ENCODE data around the gene LIPT2. TPM values are rescaled to one million over a fixed set of nuclear protein-coding genes. Genes with fewer than 3 reads are reported as not detected.

Gene LIPT2
- total and polyA plus RNA-seq, 2 of the 4 experiments (the other 2 are of a cell fraction): 1.7 to 2.9 TPM

GRCh38 chr11:74534216-74534945, 40.9 kb upstream of the LIPT2 start:
- no peak overlapping the region for H3K14ac ChIP-seq (replicated peaks; ENCODE audit: low read depth, low read length)
- H3K18ac ChIP-seq (ENCODE audit: low read depth, low read length): no peak overlapping the region
- H2BK15ac ChIP-seq (ENCODE audit: low read depth, low read length): no peak overlapping the region
- TF ChIP-seq MAFK (IDR thresholded peaks at IDR 0.05; ENCODE audit: low read depth, low read length): no peak
- TF ChIP-seq NFE2L2 (IDR thresholded peaks at IDR 0.05; ENCODE audit: low read depth, low read length): no peak
- TF ChIP-seq MAZ (IDR thresholded peaks at IDR 0.05; ENCODE audit: borderline replicate concordance, low read depth, low read length): no peak
- no peak for TF ChIP-seq FOS (IDR thresholded peaks at IDR 0.05; ENCODE audit: low read depth, low read length)
- TF ChIP-seq RFX5 (IDR thresholded peaks at IDR 0.05; ENCODE audit: low read depth, low read length): no peak
- TF ChIP-seq ELK1 (IDR thresholded peaks at IDR 0.05; ENCODE audit: borderline replicate concordance, low read depth, low read length): no peak
- no peak for TF ChIP-seq CEBPB (IDR thresholded peaks at IDR 0.05; ENCODE audit: low read depth, low read length)
- no peak for TF ChIP-seq RCOR1 (IDR thresholded peaks at IDR 0.05; ENCODE audit: insufficient replicate concordance, low read length)
- TF ChIP-seq CTCF (conservative IDR thresholded peaks at IDR 0.05; ENCODE audit: low read depth, low read length): no peak
- no peak for TF ChIP-seq BHLHE40 (IDR thresholded peaks at IDR 0.05; ENCODE audit: low read depth, low read length)
- TF ChIP-seq RAD21 (IDR thresholded peaks at IDR 0.05; ENCODE audit: low read length): no peak
- TF ChIP-seq CHD1 (IDR thresholded peaks at IDR 0.05; ENCODE audit: low read depth, low read length): no peak
- no peak for TF ChIP-seq POLR2A (IDR thresholded peaks at IDR 0.05; ENCODE audit: low read depth, low read length)
- no peak for TF ChIP-seq USF2 (IDR thresholded peaks at IDR 0.05; ENCODE audit: low read depth, low read length)
- TF ChIP-seq SMC3 (IDR thresholded peaks at IDR 0.05; ENCODE audit: low read depth, low read length): no peak
- TF ChIP-seq MXI1 (IDR thresholded peaks at IDR 0.05; ENCODE audit: borderline replicate concordance, low read depth, low read length): no peak
- intact Hi-C loops (cut with micrococcal nuclease): no loop called here
- no peaks in the 10 kb centered on the region for H4K20me1 ChIP-seq (ENCODE audit: insufficient read depth, low read length)
- no peak overlapping the region for H3K4me2 ChIP-seq (ENCODE audit: low read depth, low read length)
- no peak overlapping the region for H3K9ac ChIP-seq (ENCODE audit: low read depth, low read length)
- H4K8ac ChIP-seq (ENCODE audit: low read depth in 2 of 2, low read length in 2 of 2): no peak overlapping the region
- H4K91ac ChIP-seq (ENCODE audit: insufficient read depth, low read depth, low read length): no peak overlapping the region
- 50% methylated on average over 2 of the region's 8 CpGs; no CpG with 5 or more reads in 1 of the 2 experiments for WGBS, 2 experiments (ENCODE audit: extremely low coverage in 2 of 2, insufficient read length in 1 of 2)
- peaks cover 29% of the 10 kb centered on the region for H3K27me3 ChIP-seq (ENCODE audit: control insufficient read depth, insufficient read depth, low read length)
- H2BK120ac ChIP-seq (ENCODE audit: low read depth, low read length): no peak overlapping the region
- no peak overlapping the region for H2BK20ac ChIP-seq (ENCODE audit: low read depth, low read length)
- in situ Hi-C loops (cut with MboI; ENCODE audit: low sequenced_read_pairs): no loop called here
- no peaks in the 10 kb centered on the region for H3K4me1 ChIP-seq (ENCODE audit: control insufficient read depth, insufficient read depth, low read length)
- no peak overlapping the region for H3K4me3 ChIP-seq (ENCODE audit: insufficient read depth, low read depth, low read length)
- no peak overlapping the region for H3K4ac ChIP-seq (ENCODE audit: low read depth, low read length)
- H2AFZ ChIP-seq (replicated peaks; ENCODE audit: low read length, poor library complexity): no peak overlapping the region
- dilution Hi-C loops (cut with HindIII; ENCODE audit: low sequenced_read_pairs, unreplicated experiment): no loop called here
- CTCF ChIA-PET: no interaction called here
- no peak overlapping the region for H4K5ac ChIP-seq (ENCODE audit: low read depth, low read length)
- DNase-seq (no peak), ATAC-seq (ENCODE audit: low read depth) (no peak)
- no peak overlapping the region for H3K27ac ChIP-seq (ENCODE audit: insufficient read depth, low read length)
- POLR2A ChIA-PET (ENCODE audit: unreplicated experiment): no interaction called here
- H3K79me1 ChIP-seq (ENCODE audit: low read depth in 1 of 2, low read length in 2 of 2): no peaks in the 10 kb centered on the region
- no peak overlapping the region for H3K23ac ChIP-seq (ENCODE audit: low read depth, low read length)
- BruUV-seq (replicated peaks): no TSS peak
- no peak overlapping the region for H3K56ac ChIP-seq (ENCODE audit: extremely low read depth, insufficient read depth, low read length)
- no peaks in the 10 kb centered on the region for H3K9me1 ChIP-seq (ENCODE audit: insufficient read depth, low read length)
- no peaks in the 10 kb centered on the region for H3K36me3 ChIP-seq (ENCODE audit: control insufficient read depth, insufficient read depth, low read length)
- no peak overlapping the region for H2BK5ac ChIP-seq (ENCODE audit: low read depth, low read length, poor library complexity, severe bottlenecking)
- H2AK9ac ChIP-seq (replicated peaks; ENCODE audit: low read depth, low read length, poor library complexity): no peak overlapping the region
- no peak overlapping the region for H2AK5ac ChIP-seq (ENCODE audit: low read depth, low read length)
- H3K9me3 ChIP-seq (ENCODE audit: control insufficient read depth, insufficient read depth, low read length): peaks cover 3% of the 10 kb centered on the region; the same call in 1 of the 2 replicates

Data from IMR-90 (cell line).